Ovary (tissue), 3 donors: ENCODE results near the gene OR2T6.
"Not testable (repeated sequence)": the region's sequence is repeated elsewhere in the genome, so short reads cannot be mapped to it uniquely, and the experiment has no call there.

Source experiments
- EP300 ChIP-seq: sonication (generic); formaldehyde crosslinking; IDR thresholded peaks from one replicate; pipeline ENCODE4 v1.6.1; 2017; ENCODE audit warnings: antibody characterized with exemption
- POLR2A ChIP-seq: fragments of 450-650 bp; IDR thresholded peaks from one replicate; pipeline ENCODE4 v1.6.1; 2017; ENCODE audit warnings: antibody characterized with exemption, mild to moderate bottlenecking, moderate library complexity
- TF ChIP-seq, protein P1 (sequence below), 3 donors: fragments of 450-650 bp in 2 of 3; fragments of 200-600 bp in 1 of 3; IDR thresholded peaks; one replicate each; pipeline versions ENCODE4 v1.5.1 to v1.8.0; 2016 to 2022; ENCODE audit warnings: antibody characterized with exemption in 3 of 3, mild to moderate bottlenecking in 1 of 3
- donor health status: DM: no; HTN: no; CAD: no.

DNA sequence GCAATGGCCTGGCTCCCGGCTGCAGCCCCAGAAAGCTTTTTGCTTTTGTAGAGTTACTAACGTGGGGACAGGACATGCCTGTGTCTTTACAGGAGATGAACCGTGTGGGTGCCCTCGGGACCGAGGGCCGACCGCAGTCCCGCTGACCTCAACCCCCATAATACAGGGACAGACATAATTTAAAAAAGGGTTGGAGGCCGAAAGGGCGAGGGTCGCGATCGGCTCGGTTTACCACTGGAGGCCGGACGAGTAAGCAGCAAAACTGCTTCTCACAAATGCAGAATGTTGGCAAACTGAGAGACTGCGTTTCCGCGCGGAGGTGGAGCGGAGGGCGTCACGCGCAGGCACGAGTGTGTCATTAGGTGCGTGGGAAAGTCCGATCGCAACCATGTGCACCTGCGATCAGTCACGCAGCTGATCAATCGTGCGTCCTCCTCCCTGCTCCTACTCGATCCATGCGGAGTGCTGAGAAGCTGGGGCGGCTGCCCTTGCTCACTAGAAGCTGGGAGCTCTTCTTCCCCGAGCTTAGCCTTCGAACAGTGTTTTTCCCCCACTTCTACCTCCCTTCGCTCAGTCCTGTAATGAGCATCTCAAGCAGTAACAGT lies 58.4 kb downstream of the OR2T6 start:
- TF ChIP-seq, protein P1, sequence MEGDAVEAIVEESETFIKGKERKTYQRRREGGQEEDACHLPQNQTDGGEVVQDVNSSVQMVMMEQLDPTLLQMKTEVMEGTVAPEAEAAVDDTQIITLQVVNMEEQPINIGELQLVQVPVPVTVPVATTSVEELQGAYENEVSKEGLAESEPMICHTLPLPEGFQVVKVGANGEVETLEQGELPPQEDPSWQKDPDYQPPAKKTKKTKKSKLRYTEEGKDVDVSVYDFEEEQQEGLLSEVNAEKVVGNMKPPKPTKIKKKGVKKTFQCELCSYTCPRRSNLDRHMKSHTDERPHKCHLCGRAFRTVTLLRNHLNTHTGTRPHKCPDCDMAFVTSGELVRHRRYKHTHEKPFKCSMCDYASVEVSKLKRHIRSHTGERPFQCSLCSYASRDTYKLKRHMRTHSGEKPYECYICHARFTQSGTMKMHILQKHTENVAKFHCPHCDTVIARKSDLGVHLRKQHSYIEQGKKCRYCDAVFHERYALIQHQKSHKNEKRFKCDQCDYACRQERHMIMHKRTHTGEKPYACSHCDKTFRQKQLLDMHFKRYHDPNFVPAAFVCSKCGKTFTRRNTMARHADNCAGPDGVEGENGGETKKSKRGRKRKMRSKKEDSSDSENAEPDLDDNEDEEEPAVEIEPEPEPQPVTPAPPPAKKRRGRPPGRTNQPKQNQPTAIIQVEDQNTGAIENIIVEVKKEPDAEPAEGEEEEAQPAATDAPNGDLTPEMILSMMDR (IDR thresholded peaks at IDR 0.05), result not testable (repeated sequence)
- not testable (repeated sequence) for TF ChIP-seq POLR2A, EP300
